Neural cell (in vitro differentiated cells): ENCODE measurements around the gene TYK2. TPM values are rescaled to one million over a fixed set of nuclear protein-coding genes. Genes with fewer than 3 reads are reported as not detected.
A peak's percentile ranks its signal among the peaks of the same experiment; 100 is the strongest.

Experiments used
- H2AFZ ChIP-seq: fragments of 200-600, 300-800 bp; sonication (generic), shearing (Covaris generic); 2 replicates; pipeline ENCODE4 v1.6.0; 2014; ENCODE audit warnings: low read depth, mild to moderate bottlenecking, antibody characterized with exemption, low read length, moderate library complexity
- H3F3A ChIP-seq: fragments of 200-600 bp; shearing (Covaris generic); 2 replicates; pipeline ENCODE4 v1.6.1; 2016; ENCODE audit warnings: mild to moderate bottlenecking, moderate library complexity, mixed read lengths, antibody characterized with exemption, low read length; ENCODE audit not compliant: insufficient read depth, poor library complexity, severe bottlenecking
- H3K27ac ChIP-seq: fragments of 200-600, 300-800 bp; sonication (generic), shearing (Covaris generic); 2 replicates; pipeline ENCODE4 v1.5.1; 2014; ENCODE audit warnings: mild to moderate bottlenecking, low read length, moderate library complexity
- H3K27me3 ChIP-seq: fragments of 300-800, 200-600 bp; sonication (generic), shearing (Covaris generic); 2 replicates; pipeline ENCODE4 v1.6.0; 2014; ENCODE audit warnings: mild to moderate bottlenecking, low read depth, low read length, moderate library complexity; ENCODE audit not compliant: insufficient read depth
- H3K36me3 ChIP-seq: fragments of 300-800, 200-600 bp; sonication (generic), shearing (Covaris generic); 2 replicates; pipeline ENCODE4 v1.5.1; 2014; ENCODE audit warnings: mild to moderate bottlenecking, antibody characterized with exemption, low read length, moderate library complexity; ENCODE audit not compliant: insufficient read depth
- H3K4me2 ChIP-seq: fragments of 300-800, 200-600 bp; sonication (generic), shearing (Covaris generic); 2 replicates; pipeline ENCODE4 v1.6.0; 2014; ENCODE audit warnings: mild to moderate bottlenecking, low read length
- H3K4me3 ChIP-seq: fragments of 300-800, 200-600 bp; sonication (generic), shearing (Covaris generic); 2 replicates; pipeline ENCODE4 v1.5.1; 2014; ENCODE audit warnings: mild to moderate bottlenecking, low read length, moderate library complexity
- H3K79me2 ChIP-seq: fragments of 200-600 bp; shearing (Covaris generic); replicated peaks from 2 replicates; pipeline ENCODE4 v1.6.0; 2014; ENCODE audit warnings: mild to moderate bottlenecking, low read length, moderate library complexity; ENCODE audit not compliant: insufficient read depth
- H3K9ac ChIP-seq: fragments of 300-800, 200-600 bp; sonication (generic), shearing (Covaris generic); 2 replicates; pipeline ENCODE4 v1.6.1; 2016; ENCODE audit warnings: mild to moderate bottlenecking, low read length, mixed read lengths
- H3K9me2 ChIP-seq: fragments of 200-600 bp; shearing (Covaris generic); 2 replicates; pipeline ENCODE4 v1.6.1; 2016; ENCODE audit warnings: mild to moderate bottlenecking, low read length, mixed read lengths; ENCODE audit not compliant: insufficient read depth
- H3K9me3 ChIP-seq: fragments of 200-600, 300-800 bp; sonication (generic), shearing (Covaris generic); 2 replicates; pipeline ENCODE4 v1.6.1; 2016; ENCODE audit warnings: mild to moderate bottlenecking, mixed run types, low read length, moderate library complexity, mixed read lengths
- H4K20me1 ChIP-seq: fragments of 200-600 bp; shearing (Covaris generic); 2 replicates; pipeline ENCODE4 v1.6.1; 2016; ENCODE audit warnings: mild to moderate bottlenecking, mixed run types; ENCODE audit not compliant: insufficient read depth
- CTCF ChIP-seq: fragments of 450-650 bp; IDR thresholded peaks from 2 replicates; pipeline ENCODE4 v1.5.1; 2014; ENCODE audit warnings: antibody characterized with exemption, mild to moderate bottlenecking, moderate library complexity; ENCODE audit not compliant: poor library complexity, severe bottlenecking
- EP300 ChIP-seq: fragments of 450-650 bp; conservative IDR thresholded peaks from 2 replicates; pipeline ENCODE4 v1.6.1; 2014; ENCODE audit warnings: antibody characterized with exemption, mild to moderate bottlenecking, moderate library complexity; ENCODE audit not compliant: poor library complexity, severe bottlenecking
- EZH2 ChIP-seq: fragments of 200-600, 300-800 bp; shearing (Covaris generic), sonication (generic); IDR thresholded peaks from 2 replicates; pipeline ENCODE4 v1.6.1; 2014; ENCODE audit warnings: antibody characterized with exemption, low read length, borderline replicate concordance, mild to moderate bottlenecking; ENCODE audit not compliant: insufficient read depth, poor library complexity, severe bottlenecking
- MXI1 ChIP-seq: fragments of 450-650 bp; conservative IDR thresholded peaks from 2 replicates; pipeline ENCODE4 v1.6.1; 2014; ENCODE audit warnings: antibody characterized with exemption, mild to moderate bottlenecking; ENCODE audit not compliant: poor library complexity, severe bottlenecking
- POLR2AphosphoS5 ChIP-seq: IDR thresholded peaks from 2 replicates; pipeline ENCODE4 v1.6.1; 2012
- RAD21 ChIP-seq: fragments of 450-650 bp; conservative IDR thresholded peaks from 2 replicates; pipeline ENCODE4 v1.6.1; 2014; ENCODE audit warnings: antibody characterized with exemption, mild to moderate bottlenecking, moderate library complexity
- REST ChIP-seq: IDR thresholded peaks from 2 replicates; pipeline ENCODE4 v1.6.1; 2012; ENCODE audit warnings: borderline replicate concordance
- SMC3 ChIP-seq: fragments of 450-650 bp; conservative IDR thresholded peaks from 2 replicates; pipeline ENCODE4 v1.6.1; 2014; ENCODE audit warnings: antibody characterized with exemption, mild to moderate bottlenecking, moderate library complexity; ENCODE audit not compliant: poor library complexity
- TAF1 ChIP-seq: IDR thresholded peaks from 2 replicates; pipeline ENCODE4 v1.6.1; 2012; ENCODE audit warnings: low read depth
- polyA plus RNA-seq: library from polyadenylated mRNA; depleted of rRNA; stranded (reverse); fragments of >200 nt; gene quantifications from 2 replicates; pipeline ENCODE4 v1.2.3, GENCODE V29; 2014

TYK2 gene
- polyA plus RNA-seq, 1 donor from 2014 or later: 95.8 TPM

DNA sequence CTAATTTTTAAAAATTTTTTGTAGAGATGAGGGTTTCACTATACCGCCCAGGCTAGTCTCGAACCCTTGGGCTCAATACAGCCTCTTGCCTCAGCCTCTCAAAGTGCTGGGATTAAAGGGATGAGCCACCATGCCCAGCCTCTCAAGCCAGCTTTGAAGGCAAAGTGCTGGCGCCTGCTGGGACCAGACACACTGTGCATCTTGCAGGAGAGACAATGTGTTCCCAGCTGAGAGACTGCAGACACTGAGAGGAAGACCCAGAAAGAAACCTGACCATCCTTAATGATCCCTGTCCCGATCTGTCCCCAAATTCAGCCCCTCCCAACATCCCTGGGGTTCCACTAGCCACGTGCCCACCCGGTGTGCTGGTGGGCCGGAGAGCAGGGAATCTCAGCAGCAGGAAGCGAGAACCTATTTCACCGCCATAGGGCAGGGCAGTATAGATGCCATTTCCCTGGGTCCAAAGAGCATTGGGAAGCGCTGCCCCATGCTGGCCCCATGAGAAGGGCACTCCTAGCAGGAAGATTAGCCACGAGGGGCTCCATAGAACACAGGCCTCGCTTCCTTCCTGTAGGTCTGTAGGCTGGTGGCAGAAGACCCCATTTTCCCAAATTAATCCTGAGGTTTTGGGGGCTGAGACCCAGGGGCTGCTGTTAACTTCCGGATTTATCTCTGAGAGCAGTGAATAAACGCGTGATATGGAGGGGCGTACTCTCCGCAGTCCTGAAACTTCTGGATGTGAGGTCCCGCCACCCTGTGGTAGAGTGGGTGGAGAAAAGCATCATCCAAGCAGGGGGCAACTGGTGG, 48.0 kb downstream of the TYK2 start:
- Histone ChIP-seq H2AFZ (peak overlapping the region; percentile 31), H3K4me2 (peak overlapping the region; percentile 88), H3K79me2 (peaks cover 22% of the 10 kb centered on the region), H3K9ac (peak overlapping the region; percentile 92), H3K27me3 (no peaks in the 10 kb centered on the region), H3K4me3 (peak overlapping the region; percentile 91), H3K9me2 (no peaks in the 10 kb centered on the region), H3F3A (no peaks in the 10 kb centered on the region), H4K20me1 (no peaks in the 10 kb centered on the region), H3K9me3 (no peaks in the 10 kb centered on the region), H3K36me3 (no peaks in the 10 kb centered on the region), H3K27ac (peak overlapping the region; percentile 98)
- TF ChIP-seq SMC3 (no peak), EZH2 (no peak), EP300 (no peak), REST (no peak), POLR2AphosphoS5 (no peak), MXI1 (no peak), TAF1 (no peak)

DNA sequence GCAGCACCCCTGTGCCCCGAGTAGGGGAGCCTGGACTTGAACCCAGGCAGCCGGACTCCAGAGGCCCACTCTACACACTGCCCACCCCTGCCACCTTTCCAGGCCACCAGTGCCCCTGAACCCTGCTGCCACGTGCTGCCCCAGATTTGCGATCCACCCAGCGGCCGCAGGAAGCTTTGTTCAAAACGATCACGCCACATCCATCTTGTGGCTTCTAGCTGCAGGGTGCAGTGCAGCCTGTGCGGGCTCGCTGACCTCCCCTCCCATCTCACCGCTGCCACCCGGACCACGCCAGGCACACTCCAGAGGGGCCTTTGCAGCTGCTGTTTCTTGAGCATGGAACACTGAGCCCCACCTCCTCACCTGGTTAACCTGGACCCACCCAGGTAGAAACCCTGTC, 50.8 kb downstream of the TYK2 start:
- no peak overlapping the region for H3K4me2 ChIP-seq
- no peaks in the 10 kb centered on the region for H3K9me2 ChIP-seq
- H3K79me2 ChIP-seq: peaks cover 22% of the 10 kb centered on the region
- no peak for TF ChIP-seq TAF1
- no peak for TF ChIP-seq POLR2AphosphoS5
- no peak for TF ChIP-seq EP300
- no peak for TF ChIP-seq SMC3
- no peak for TF ChIP-seq REST
- no peak for TF ChIP-seq RAD21
- no peak for TF ChIP-seq CTCF
- TF ChIP-seq MXI1: no peak
- no peak for TF ChIP-seq EZH2
- no peaks in the 10 kb centered on the region for H3K36me3 ChIP-seq
- no peaks in the 10 kb centered on the region for H4K20me1 ChIP-seq
- no peaks in the 10 kb centered on the region for H3K27me3 ChIP-seq
- H3K4me3 ChIP-seq: no peak overlapping the region
- no peak overlapping the region for H3K9ac ChIP-seq
- H2AFZ ChIP-seq: no peak overlapping the region
- H3K9me3 ChIP-seq: no peaks in the 10 kb centered on the region
- H3F3A ChIP-seq: no peaks in the 10 kb centered on the region
- no peak overlapping the region for H3K27ac ChIP-seq
